PFSK-1 (cell line): Measurements from ENCODE around the gene SIPA1L3.

Experiments used
- FOXP2 ChIP-seq: optimal IDR thresholded peaks from 2 replicates; pipeline ENCODE3; 2011; ENCODE audit warnings: borderline replicate concordance, control low read depth, inconsistent platforms; ENCODE audit not compliant: insufficient read depth; ENCODE audit errors: extremely low read length, extremely low read depth
- POLR2AphosphoS5 ChIP-seq: IDR thresholded peaks from 2 replicates; pipeline ENCODE4 v1.6.1; 2012; ENCODE audit warnings: low read depth, mild to moderate bottlenecking, control low read depth, low read length, moderate library complexity

GRCh38 chr19:38032951-38033350, 125.9 kb downstream of the SIPA1L3 start:
- no peak for TF ChIP-seq POLR2AphosphoS5
- TF ChIP-seq FOXP2 = no peak
